ENCODE data around the gene DNAI2. TPM values are rescaled to one million over a fixed set of nuclear protein-coding genes. Genes with fewer than 3 reads are reported as not detected.

DNAI2 gene
- total RNA-seq, 1 donor from 2014 or later = not detected

Other genes with a start within 250 kb of the DNAI2 start
- gene RPL38, start 70.6 kb upstream of the DNAI2 start, total RNA-seq = 1,104 TPM
- gene TTYH2, start 60.7 kb upstream of the DNAI2 start, total RNA-seq = 0.88 TPM
- gene KIF19, start 52.0 kb downstream of the DNAI2 start, total RNA-seq = 0.16 TPM
- not detected for gene BTBD17, start 87.6 kb downstream of the DNAI2 start, total RNA-seq
- gene GPR142, start 93.3 kb downstream of the DNAI2 start, total RNA-seq = not detected
- 13.0 TPM for gene GPRC5C, start 157.9 kb downstream of the DNAI2 start, total RNA-seq
- 0.64 TPM for gene CD300A, start 192.4 kb downstream of the DNAI2 start, total RNA-seq

Data from esophagus mucosa (tissue), 1 donor.